MCF 10A (cell line): Measurements from ENCODE around the gene MRPL33. TPM values are rescaled to one million over a fixed set of nuclear protein-coding genes. Genes with fewer than 3 reads are reported as not detected.

Experiments used
- Bru-seq: library from RNA; stranded (reverse); fragments of 400-500 nt; gene quantifications from one replicate; lab custom pipeline; 2021; lab: Mats Ljungman, UMichigan
- BruChase-seq, 2 experiments: library from RNA; stranded (reverse); fragments of 400-500 nt; gene quantifications; one replicate each; lab custom pipeline; 2021; lab: Mats Ljungman, UMichigan
- BruUV-seq: library from RNA; stranded (reverse); fragments of 400-500 nt; replicated peaks from 2 replicates; lab custom pipeline; 2021; lab: Mats Ljungman, UMichigan
- CTCF ChIA-PET: fragments of 300-600 bp; sonication (Branson Sonifier 250); formaldehyde crosslinking; extraction: SDS; loops from one replicate; lab custom pipeline; 2021; ENCODE audit warnings: antibody characterized with exemption, inconsistent platforms; lab: Yijun Ruan, JAX
- POLR2A ChIA-PET: fragments of 300-600, 350-650 bp; sonication (Branson Sonifier 250); formaldehyde crosslinking; extraction: SDS; loops from one replicate; lab custom pipeline; 2020; ENCODE audit warnings: antibody characterized with exemption, inconsistent platforms; lab: Yijun Ruan, JAX
- DNase-seq: peaks from one replicate; pipeline ENCODE4 v3.0.0-alpha.2; 2018; ENCODE audit not compliant: unreplicated experiment
- H3K27ac Mint-ChIP-seq: one replicate; pipeline ENCODE4 v1.8.0; 2022; ENCODE audit warnings: mild to moderate bottlenecking, low read depth, mixed read lengths; ENCODE audit not compliant: unreplicated experiment
- H3K27me3 Mint-ChIP-seq: one replicate; pipeline ENCODE4 v1.8.0; 2022; ENCODE audit warnings: mixed read lengths; ENCODE audit not compliant: insufficient read depth, unreplicated experiment
- H3K36me3 Mint-ChIP-seq: one replicate; pipeline ENCODE4 v1.8.0; 2022; ENCODE audit warnings: mild to moderate bottlenecking, moderate library complexity, mixed read lengths; ENCODE audit not compliant: insufficient read depth, unreplicated experiment
- H3K4me1 Mint-ChIP-seq: one replicate; pipeline ENCODE4 v1.8.0; 2022; ENCODE audit warnings: mixed read lengths; ENCODE audit not compliant: insufficient read depth, unreplicated experiment
- H3K4me3 Mint-ChIP-seq: one replicate; pipeline ENCODE4 v1.8.0; 2022; ENCODE audit warnings: mild to moderate bottlenecking, moderate library complexity, mixed read lengths; ENCODE audit not compliant: unreplicated experiment
- H3K9me3 Mint-ChIP-seq: one replicate; pipeline ENCODE4 v1.8.0; 2022; ENCODE audit warnings: mixed read lengths; ENCODE audit not compliant: unreplicated experiment
- intact Hi-C: fragments of 100-400 bp; cut with micrococcal nuclease; formaldehyde crosslinking; loops from 2 replicates; pipeline ENCODE4 v1.14.1; 2022
- long read RNA-seq: library from polyadenylated mRNA; stranded (forward); transcript quantifications from one replicate; pipeline ENCODE4 v2.0.0, GENCODE V29; 2022
- total RNA-seq: library from RNA; stranded (reverse); gene quantifications from 2 replicates; pipeline ENCODE4 v1.2.3, GENCODE V29; 2022
- TF ChIP-seq, protein P1 (sequence below): fragments of 200-600 bp; IDR thresholded peaks from one replicate; pipeline ENCODE4 v1.8.0; 2022; ENCODE audit warnings: antibody characterized with exemption, mild to moderate bottlenecking; ENCODE audit not compliant: unreplicated experiment

Gene MRPL33
- total RNA-seq = 204 and 233 TPM in 2 replicates
- Bru-seq, nascent RNA = percentile 97 among the genes with signal in this experiment
- percentile 91 among the genes with signal in this experiment for BruChase-seq, experiment 1, labeled RNA remaining after a 6-hour chase
- BruChase-seq, experiment 2, labeled RNA remaining after a 2-hour chase = percentile 95 among the genes with signal in this experiment
- long read RNA-seq, transcript MRPL33-202 (3 exons, 404 nt) = minor isoform, 59 of 519 reads
- long read RNA-seq, transcript MRPL33-201 (4 exons, 518 nt) = major isoform, 313 of 519 reads
- long read RNA-seq, partial matches to known transcripts = 12 of 519 reads
- long read RNA-seq, other reads (novel, unspliced or antisense) = 125 of 519 reads

DNA sequence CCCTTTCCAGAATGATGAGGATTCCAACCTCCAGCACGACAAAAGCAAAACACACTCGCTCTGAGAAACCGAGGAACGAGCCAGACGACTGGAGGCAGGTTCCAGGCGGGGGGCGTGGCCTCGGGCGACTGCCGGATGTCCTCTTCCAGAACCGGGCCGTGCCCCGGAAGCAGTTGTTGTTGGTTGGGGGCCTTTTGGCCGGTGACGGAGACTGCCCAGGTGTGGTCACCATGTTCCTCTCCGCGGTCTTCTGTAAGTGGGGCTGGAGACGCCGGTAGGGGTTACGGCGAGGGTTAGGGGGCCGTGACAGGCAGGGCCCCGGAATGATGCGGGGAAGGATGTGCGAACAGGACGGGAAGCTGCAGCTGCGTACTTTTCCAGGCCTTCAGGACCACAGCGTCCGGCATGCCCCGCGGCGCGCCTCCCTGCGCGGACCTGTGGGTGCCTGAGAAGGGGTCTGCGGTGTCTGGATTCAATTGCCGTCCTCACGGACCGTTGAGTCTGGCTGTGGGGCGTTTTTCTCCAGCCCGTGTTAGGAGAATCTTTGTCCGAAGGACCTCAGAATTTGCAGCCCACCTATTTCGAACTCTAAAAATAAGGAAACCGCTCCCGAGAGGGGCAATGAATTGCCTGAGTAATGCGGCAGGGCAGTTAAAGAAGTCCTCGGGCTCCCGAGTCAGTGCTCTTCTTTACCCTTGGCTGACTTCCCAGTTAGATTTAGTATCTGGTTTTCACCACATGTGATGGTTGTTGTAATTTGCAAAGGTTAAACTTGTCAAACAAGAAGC is at the start of gene MRPL33:
TSS of gene MRPL33 (plus strand) at position 172 of the 788 bp plus-strand sequence. CDS start at position 231, 59 bp downstream.
- Mint-ChIP-seq H3K4me1 (peaks cover 40% of the 10 kb centered on the region), H3K36me3 (peaks cover 50% of the 10 kb centered on the region), H3K9me3 (no peaks in the 10 kb centered on the region), H3K27me3 (no peaks in the 10 kb centered on the region), H3K27ac (peak within 1 kb of the TSS; percentile 95), H3K4me3 (peak within 1 kb of the TSS; percentile 98)
- DNase-seq = peak; percentile 88
- BruUV-seq = TSS peak; percentile 42
- intact Hi-C loops = loop anchor here (1.0 to 5.0 kb wide), 3 partner anchors 28 to 626 kb away; no protein-coding TSS in a partner anchor
- TF ChIP-seq, protein P1, sequence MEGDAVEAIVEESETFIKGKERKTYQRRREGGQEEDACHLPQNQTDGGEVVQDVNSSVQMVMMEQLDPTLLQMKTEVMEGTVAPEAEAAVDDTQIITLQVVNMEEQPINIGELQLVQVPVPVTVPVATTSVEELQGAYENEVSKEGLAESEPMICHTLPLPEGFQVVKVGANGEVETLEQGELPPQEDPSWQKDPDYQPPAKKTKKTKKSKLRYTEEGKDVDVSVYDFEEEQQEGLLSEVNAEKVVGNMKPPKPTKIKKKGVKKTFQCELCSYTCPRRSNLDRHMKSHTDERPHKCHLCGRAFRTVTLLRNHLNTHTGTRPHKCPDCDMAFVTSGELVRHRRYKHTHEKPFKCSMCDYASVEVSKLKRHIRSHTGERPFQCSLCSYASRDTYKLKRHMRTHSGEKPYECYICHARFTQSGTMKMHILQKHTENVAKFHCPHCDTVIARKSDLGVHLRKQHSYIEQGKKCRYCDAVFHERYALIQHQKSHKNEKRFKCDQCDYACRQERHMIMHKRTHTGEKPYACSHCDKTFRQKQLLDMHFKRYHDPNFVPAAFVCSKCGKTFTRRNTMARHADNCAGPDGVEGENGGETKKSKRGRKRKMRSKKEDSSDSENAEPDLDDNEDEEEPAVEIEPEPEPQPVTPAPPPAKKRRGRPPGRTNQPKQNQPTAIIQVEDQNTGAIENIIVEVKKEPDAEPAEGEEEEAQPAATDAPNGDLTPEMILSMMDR = no peak
- POLR2A ChIA-PET = interaction anchor here (0.6 to 6.9 kb wide), 40 partner anchors 7 to 769 kb away, joined by 3 to 45 read pairs (median 4); partner anchors contain the start of genes BABAM2, FOSL2 and RBKS
- CTCF ChIA-PET = interaction anchor here (0.6 to 2.8 kb wide), 3 partner anchors 68 to 821 kb away, joined by 3 to 8 read pairs (median 4); no protein-coding TSS in a partner anchor

DNA sequence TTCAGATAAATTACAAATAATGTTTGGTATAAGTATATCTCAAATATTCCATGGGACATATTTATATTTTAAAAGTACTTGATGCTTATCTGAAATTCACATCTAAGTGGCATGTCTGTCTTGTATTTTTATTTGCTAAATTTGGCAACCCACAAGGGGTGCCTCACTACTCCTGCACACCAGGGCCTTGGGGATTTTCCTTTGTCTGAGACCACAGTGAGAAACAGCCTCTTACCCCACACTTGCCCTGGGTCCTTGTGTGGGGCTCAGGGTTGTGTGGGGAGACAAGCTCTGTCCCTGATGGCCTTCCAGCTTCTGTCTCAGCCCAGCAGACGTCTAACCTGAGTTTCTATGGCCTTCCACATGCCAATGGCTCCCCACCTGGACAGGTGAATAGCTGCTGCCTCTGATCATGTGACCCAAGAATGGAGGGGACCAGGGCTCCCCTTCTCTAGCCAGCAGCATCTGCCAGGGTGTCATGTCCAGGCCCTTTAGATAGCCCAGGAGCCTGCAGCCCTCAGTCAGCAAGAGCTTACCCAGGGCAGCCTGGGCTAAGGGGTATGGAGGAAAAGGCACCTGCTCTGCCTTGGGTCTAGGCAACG is 49.5 kb upstream of the MRPL33 start:
- no TSS peak for BruUV-seq
- intact Hi-C loops = no loop called here
- POLR2A ChIA-PET = interaction anchor here (1.0 to 2.7 kb wide), 4 partner anchors 9 to 669 kb away, joined by 3 to 16 read pairs (median 7); no protein-coding TSS in a partner anchor

DNA sequence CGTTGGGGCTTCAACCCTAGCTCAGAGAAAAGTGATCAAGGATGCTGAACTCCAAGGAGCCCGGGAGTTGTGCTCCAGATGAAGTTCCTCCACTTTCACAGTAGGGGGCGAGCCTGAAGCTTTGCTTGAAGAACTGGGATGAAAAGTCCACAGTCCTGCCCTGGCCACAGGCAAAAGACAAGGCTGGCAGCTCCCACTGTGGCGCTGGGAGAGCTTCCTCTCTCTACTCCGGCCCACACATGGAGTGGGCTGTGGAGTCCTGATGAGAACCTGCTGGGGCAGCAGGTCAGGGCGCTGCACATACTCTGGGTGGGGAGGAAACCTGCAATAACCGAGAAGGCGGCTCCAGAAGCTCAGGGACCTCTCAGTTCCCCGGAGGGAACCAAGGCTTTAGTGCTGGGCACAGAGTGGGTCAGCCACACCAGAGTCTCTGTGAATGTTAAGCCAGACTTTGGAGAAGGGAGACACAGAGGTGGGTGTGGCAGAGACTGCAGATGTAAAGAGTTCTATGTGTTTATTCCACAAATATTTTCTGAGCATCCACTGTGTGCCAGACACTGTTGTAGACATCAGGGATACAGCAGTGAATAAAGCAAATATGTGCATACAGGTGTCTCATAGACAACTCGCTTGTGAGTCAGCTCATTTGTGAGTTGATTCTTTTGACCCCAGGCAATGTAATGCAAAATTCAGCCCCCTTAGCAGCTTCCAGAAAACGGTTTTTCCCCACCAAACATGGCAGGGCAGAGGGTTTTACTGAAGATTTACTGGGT is 48.0 kb upstream of the MRPL33 start:
- no peaks in the 10 kb centered on the region for H3K27me3 Mint-ChIP-seq
- peak; percentile 75 for DNase-seq
- no TSS peak for BruUV-seq
- intact Hi-C loops = no loop called here
- no peaks in the 10 kb centered on the region for H3K9me3 Mint-ChIP-seq
- TF ChIP-seq, protein P1 = peak; percentile 73
- CTCF ChIA-PET = interaction anchor here (0.6 to 3.0 kb wide), 35 partner anchors 8 to 768 kb away, joined by 3 to 15 read pairs (median 3); partner anchors contain the start of genes BABAM2 and RBKS
- H3K27ac Mint-ChIP-seq = no peak overlapping the region
- POLR2A ChIA-PET = interaction anchor here (0.6 to 2.7 kb wide), 7 partner anchors 15 to 679 kb away, joined by 3 to 11 read pairs (median 4); no protein-coding TSS in a partner anchor
- peaks cover 24% of the 10 kb centered on the region for H3K4me1 Mint-ChIP-seq
- no peaks in the 10 kb centered on the region for H3K36me3 Mint-ChIP-seq
- H3K4me3 Mint-ChIP-seq = no peak overlapping the region

More for the DNA sequence above, 49.5 kb upstream of the MRPL33 start:
- DNase-seq = no peak
- Mint-ChIP-seq H3K9me3 (no peaks in the 10 kb centered on the region), H3K36me3 (no peaks in the 10 kb centered on the region), H3K27me3 (no peaks in the 10 kb centered on the region), H3K27ac (no peak overlapping the region), H3K4me1 (peaks cover 29% of the 10 kb centered on the region), H3K4me3 (no peak overlapping the region)
- TF ChIP-seq, protein P1 = no peak
- CTCF ChIA-PET = interaction anchor here (0.7 to 3.0 kb wide), 3 partner anchors 32 to 443 kb away, joined by 3 to 15 read pairs (median 4); no protein-coding TSS in a partner anchor
